GM19455 (cell line): ENCODE results near the gene SCAMP5.
A peak's percentile ranks its signal among the peaks of the same experiment; 100 is the strongest.

Source experiments
- ATAC-seq: cut with Tn5 transposase; IDR thresholded peaks from one replicate; pipeline ENCODE4 v1.9.1; 2021; ENCODE audit not compliant: unreplicated experiment

SCAMP5 gene

DNA sequence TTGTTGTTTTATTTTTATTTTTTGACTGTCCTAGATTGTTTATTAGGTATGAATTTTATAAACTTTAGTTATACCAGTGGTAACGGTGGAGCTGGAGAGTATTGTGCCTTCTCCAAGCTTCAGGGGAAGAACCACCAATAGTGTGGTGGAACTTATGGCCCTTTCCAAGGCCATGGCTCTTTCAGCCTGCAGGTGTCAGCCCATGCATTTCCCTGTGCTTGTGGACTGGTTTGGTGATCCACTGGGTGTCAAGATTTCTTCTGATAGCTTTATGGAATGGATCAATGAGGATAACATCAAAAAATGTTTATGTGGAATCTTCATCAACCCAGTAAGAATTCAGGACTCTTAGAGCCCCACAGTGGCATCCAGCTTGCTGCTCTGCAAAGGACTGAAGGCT lies 19.2 kb upstream of the SCAMP5 start:
- ATAC-seq, result no peak

DNA sequence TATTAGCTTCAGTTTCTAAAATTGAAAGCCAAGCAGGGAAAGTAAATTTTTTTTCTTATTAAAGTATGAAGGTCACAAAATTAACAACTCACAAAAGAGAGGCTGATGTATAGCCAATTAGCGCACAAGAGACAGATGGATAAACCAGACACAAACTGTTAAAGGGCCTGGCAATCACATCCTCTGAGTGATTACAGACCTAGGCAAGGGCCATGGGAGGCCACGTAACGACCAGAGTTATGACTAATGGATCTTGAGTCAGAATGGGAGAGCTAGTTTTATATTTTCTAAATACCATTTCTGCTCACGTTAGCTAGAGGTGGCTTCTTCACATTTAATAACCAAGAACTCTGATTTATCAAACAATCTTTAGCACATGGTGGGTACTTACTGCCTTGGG lies 17.8 kb upstream of the SCAMP5 start:
- ATAC-seq, result no peak

DNA sequence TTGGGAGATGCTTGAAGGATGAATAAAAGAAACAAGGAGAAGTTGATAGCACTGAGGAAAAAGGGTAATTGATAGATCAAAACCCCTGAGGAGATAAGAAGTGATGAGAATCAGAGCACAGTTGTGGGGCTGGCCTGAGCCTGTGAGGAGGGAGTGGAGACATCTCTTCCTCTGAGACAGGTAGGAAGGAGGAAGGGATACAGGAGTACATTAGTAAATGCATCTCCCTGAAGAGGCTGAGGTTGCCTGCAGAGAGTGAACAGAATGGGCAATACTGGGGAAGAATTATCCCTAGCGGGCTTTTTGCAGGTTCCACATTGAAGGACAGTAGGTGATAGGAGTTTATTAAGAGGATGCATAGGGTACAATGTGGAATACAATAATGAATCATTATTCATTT lies 17.3 kb upstream of the SCAMP5 start:
- ATAC-seq, result no peak

DNA sequence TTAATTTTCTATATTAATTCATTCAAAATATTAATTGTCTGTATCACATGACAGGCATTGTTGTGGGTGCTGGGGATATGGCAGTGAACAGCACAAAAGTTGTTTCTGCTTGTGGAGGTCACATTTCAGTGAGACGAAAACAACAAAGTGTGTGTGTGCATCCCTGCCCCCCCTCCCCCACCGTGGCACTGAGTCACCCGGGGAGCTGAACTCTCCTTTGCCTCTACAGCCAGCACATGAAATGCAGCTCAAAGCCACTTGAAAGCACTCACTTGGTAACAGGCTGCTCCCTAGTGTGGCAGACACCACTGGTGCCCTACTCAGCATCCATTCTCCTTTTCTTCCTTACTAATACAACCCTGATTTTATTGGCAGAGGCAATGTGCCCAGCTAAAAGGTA lies 16.9 kb upstream of the SCAMP5 start:
- no peak for ATAC-seq

DNA sequence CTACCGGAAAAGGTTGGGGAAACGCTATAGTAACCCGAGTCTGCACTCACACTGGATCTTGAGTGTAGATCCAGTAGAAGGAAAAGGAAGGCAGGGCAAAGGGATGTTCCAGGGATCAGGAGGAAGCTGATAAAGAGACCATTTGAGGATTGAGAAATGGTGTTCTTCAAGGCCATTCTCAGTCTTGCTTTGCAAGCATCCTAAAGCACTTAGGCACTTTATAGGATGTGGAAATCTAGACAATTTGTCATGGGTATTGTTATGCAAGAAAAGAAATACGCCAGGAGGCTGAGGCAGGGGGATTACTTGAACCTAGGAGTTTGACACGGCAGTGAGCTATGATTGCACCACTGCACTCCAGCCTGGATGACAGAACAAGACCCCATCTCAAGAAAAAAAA lies 13.2 kb upstream of the SCAMP5 start:
- no peak for ATAC-seq

DNA sequence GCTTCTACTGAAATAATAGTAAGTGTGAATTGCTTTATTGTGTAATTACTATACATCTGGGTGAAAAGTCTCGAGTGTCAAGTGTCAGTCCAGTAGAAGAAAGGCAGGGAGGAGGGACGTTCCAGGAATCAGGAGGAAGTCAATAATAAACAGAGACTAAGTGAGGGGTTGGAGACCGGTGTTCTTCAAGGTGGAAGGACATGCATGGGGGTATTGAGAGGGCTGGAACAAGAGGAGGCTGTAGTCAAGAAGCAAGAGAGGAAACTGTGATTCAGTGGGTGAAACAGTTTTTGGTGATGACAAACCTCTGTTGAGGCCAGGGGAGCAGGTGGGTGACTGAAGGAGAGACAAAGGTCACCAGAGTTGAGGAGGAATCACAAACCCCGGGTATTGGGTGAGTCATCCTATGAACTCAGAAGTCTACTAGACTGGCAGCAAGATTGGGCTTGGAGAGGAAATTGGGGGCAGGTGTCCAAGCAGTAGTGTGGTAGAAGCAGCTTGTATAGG lies 11.6 kb upstream of the SCAMP5 start:
- no peak for ATAC-seq

DNA sequence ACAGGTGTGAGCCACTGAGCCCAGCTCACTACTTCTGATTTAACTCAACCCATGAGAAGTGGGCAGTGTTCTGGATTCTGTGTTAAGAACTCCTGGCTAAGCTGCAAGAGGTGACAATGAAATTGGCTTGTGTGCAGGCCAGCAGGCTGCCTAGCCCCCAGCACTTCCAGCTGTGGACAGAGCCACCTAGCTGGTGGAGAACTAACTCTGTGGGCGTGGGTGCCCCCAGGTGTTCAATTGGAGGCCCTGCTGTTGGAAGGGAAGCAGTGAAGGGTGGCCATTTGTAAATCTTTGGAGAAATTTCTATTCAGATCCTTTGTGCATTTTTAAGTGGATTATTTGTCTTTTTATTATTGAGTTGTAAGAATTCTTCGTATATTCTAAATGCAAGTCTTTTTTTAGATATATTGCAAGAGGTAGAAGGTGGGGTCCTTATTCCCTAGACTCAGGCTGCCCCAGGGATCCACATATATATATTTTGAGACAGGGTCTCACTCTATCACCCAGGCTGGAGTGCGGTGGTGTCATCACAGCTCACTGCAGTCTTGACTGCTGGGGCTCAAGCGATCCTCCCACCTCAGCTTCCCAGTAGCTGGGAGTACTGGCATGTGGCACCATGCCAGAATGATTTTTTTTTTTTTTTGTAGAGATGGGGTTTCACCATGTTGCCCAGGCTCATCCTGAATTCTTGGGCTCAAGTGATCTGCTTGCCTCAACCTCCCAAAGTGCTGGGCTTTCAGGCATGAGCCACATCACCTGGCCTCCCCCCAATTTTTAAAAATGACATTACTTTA lies 7.2 kb upstream of the SCAMP5 start:
- ATAC-seq, result no peak

DNA sequence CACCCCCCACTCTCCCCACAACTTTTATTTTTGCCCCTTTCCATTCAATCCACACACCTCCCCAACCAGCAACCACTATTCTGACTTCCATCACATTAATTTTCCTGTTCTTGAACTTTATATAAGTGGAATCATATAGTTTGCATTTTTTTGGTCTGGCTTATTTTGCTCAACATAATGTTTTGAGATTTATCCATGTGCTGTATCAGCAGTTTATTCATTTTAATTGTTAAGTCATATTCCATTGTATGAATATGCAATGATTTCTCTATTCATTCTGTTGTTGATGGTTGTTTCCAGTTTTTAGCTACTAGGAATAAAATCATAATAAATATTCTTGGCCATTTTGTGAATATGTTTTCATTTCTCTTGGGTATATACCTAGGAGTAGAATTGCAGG lies 5.8 kb upstream of the SCAMP5 start:
- no peak for ATAC-seq

DNA sequence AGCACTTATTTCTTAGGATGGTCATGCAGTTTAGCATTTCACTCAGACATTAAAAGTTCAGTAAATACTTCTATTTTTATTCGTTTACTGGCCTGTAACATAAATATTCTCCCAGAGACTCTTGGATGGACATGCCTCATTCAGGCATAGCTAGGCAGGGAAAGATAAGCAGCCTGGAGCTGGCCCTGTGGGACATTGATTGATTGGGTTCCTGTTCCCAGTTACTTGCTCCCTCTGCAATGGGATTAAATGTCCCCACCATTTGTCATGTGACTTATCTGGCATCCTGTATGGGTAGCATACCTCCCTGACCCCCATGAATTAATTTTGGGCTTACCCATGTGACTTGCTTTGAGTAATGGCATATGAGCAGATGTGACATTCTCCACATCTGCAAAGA lies 2.7 kb upstream of the SCAMP5 start:
- no peak for ATAC-seq

DNA sequence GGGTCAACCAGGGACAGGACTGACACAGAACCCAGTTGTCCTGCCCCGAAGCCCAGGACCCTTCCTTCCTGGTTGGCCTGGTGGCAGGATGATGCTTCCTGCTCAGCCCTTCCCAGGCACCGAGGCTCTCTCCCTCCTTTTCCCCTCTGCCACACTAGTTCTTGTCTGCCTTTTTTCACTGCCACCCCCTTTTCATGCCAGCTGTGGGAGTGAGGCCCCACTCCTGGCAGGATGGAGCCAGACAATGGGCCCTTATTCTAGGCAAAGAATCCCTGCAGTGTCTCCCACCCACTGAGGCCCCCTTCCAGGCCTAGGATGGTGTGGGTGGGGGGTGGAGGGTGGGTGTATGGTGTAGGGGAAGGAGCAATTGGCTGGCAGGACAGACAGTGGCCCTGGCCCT lies 1.1 kb upstream of the SCAMP5 start:
- no peak for ATAC-seq

DNA sequence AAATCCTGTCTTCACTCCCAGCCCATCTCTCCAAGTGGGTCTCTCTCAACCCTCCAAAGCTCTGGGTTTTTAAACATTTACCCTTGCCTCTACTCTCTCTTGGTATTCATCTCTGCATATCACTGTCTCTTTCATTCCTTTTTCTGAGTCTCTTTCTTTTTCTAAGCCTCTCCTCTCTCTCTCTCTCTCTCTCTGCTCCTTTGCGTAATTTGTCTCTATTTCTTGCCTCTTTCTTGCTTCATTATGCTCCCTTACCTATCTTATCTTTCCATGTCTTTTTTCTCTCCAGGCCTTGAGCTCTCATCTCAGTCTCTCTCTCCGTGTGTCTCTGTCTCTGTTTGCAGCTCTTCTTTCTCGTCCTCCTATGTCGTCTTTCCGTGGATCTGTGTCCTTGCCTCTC lies 678 bp upstream of the SCAMP5 start:
- no peak for ATAC-seq

DNA sequence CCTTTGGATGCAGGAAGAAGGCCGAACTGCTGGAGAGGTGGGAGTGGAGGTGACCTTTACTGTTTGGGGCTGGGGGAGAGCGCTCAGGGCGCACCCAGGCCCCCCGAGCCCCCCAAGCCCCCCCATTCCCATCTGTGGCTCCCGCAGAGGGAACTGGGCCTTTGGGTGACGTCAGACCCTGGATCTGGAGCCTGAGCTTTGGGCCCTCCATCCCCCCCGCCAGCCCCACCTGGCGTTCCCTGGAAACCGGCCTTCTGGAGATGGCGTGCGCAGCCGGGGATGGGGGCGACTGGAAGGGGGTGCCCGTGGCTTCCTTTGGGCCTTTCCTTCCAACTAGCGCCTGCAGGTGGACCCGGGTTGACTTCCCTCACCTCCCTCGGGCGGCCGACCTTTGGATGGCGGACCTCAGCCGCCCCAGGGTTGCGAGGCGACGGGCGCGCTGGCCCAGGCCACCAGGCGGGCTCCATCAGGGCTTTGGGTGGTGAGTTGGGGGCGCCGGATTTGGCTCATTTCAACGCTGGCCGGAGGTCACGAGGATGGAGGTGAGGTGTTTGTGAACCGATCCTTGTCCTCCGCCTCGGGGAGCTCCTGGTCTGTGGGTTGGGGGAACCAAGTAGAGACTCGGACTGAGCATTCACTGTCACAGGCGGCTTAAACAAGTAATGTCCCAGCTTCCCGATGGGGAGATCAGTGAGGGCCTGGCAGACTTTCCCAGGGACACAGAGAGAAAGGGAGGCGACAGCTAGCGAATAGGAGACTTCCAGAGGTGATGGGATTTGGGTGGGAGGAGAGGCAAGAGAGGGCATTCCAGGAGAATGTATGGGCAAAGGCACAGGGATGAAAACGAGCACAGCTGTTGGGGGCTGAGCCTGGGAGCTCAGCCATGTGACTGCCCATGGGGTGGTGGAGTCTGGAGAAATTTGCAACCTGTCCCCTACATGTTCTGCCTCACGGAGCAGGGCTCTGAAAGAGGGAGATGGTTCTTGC lies 709 bp downstream of the SCAMP5 start:
- ATAC-seq, result no peak

DNA sequence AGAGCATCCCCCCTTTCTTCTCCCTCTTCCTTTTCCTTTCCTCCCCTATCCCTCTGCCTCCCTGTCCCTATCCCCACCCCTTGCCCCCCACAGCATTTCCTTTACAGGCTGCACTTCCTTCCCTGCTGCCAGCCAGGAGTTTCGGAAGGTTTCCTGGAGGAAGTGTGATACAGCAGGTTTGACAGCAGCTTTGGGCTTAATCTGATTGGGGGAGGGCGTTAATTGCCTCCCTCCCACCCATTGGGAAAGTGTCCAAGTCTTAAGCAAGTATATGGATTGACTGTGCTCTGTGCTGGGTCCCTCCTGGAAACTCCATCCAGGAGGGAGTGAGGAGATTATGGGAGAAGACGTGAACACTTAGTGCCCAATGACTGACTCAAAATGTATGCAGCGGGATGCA lies 1.8 kb downstream of the SCAMP5 start:
- no peak for ATAC-seq

DNA sequence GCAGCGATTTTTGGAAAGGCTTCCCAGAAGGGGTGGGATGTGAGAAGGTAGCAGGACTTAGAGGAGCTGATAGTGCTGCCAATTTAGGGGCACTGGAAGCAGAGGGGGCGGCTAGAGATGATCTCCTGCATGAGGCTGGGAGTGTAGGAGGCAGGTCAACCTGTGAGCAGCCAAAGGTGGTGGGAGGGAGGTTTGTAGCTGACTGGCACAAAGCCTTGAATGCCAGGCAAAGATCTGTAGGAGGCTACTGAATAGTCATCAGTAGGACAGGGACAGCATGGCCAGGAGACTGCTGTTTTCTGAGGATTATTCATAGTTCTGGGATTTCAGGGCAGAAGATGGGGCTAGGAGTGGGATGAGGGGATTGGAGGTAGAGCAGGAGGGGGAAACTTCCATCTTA lies 2.2 kb downstream of the SCAMP5 start:
- no peak for ATAC-seq

DNA sequence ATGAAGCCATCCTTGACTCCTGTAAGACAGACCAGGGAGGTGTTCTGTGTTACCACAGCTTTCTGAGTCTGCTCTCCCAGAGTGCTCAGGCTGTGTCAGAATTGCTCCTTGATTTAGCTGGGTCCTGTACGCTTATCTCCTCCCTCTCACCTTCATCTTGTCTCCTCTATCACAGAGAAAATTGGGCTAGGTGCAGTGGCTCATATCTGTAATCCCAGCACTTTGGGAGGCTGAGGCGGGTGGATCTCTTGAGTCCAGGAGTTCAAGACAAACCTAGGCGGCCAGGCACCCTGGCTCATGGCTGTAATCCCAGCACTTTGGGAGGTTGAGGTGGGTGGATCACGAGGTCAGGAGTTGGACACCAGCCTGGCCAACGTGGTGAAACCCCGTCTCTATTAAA lies 5.9 kb downstream of the SCAMP5 start:
- ATAC-seq, result no peak

DNA sequence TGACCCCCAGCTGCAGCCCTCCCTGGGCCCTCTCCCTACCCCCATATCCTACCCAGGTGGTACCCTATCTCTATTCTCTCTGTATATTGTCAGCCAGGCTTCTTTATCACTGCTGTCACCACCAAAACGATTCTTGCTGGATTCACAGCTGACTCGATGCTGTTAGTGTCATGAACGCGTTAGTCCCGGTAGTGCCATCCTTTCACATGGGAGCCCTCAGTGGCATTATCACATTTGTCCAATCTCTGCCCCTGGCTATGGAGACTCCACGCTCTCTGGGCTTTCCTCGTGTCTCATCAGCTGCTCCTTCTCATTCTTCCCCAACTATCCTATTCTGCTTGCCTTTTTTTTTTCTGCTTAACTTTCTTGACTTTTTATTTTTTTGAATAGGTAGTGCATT lies 7.0 kb downstream of the SCAMP5 start:
- no peak for ATAC-seq

DNA sequence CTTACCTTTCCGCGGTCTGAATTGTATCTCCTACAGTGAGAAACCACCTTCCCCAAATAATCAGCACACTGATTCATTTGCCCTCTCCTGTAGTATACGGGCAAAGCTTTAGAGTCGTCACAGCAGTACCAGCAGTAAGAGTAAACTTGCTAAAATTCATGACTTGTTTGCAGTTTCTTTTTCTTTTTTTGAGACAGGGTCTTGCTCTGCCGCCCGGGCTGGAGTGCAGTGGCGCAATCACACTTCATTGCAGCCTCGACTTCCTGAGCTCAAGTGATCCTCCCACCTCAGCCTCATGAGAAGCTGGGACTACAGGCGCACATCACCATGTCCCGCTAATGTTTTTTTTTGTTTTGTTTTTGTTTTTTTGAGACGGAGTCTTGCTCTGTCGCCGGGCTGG lies 11.9 kb downstream of the SCAMP5 start:
- ATAC-seq, result no peak

DNA sequence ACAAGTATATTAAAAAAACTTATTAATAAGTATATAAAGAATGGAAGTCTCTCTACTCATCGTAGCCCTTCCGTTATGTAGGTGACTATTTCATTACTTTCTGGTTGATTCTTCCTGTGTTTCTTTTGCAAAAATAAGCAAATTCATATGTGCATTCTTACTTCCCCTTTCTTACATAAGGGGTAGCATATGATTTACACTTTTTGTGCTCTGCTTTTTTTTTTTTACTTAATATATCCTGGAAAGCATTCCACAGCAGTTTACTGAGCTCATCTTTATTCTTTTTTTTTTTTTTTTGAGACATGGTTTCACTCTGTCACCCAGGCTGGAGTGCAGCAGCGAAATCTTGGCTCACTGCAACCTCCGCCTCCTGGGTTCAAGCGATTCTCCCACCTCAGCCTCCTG lies 12.9 kb downstream of the SCAMP5 start:
- ATAC-seq, result no peak

DNA sequence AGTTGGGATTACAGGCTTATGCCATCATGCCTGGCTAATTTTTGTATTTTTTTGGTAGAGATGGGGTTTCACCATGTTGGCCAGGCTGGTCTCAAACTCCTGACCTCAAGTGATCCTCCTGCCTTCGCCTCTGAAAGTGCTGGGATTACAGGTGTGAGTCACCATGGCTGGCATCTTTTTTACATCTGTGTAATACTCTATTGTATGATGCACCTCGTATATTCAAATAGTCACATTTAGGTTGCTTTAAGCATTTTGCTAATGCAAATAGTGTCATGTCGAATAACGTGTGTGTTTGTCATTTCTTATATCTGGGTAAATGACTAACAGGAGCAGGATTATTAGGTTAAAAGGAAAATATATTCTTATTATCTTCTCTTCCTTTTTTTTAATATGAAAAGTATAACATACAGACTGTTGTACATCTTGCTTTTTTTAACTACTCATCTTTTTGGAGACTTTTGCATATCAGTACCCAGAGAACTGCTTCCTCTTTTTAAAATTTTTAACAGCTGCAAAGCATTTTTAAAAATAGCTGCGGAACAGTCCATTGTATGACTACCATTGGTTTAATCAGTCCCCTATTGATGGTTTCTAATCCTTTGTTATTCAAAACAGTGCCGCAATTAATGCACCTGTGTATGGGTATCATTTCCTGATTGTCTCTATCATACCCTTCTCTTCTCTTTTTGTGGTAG lies 13.4 kb downstream of the SCAMP5 start:
- ATAC-seq, result peak; percentile 64

DNA sequence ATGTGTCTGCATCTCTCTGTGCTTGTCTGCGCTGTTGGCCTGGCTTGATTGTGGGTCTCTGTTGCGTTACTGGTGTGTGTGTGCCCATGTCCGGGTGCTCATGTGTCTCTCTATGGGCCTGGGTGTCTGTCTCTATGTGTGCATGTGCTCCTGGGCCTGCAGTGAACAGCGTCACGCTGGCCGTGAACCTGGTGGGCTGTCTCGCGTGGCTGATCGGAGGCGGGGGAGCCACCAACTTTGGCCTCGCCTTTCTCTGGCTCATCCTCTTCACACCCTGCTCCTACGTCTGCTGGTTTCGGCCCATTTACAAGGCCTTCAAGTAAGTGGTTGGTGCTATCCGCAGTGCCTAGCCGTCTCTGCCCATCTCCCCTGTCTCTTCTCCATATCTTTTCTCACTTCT lies 21.1 kb downstream of the SCAMP5 start:
- ATAC-seq, result no peak

DNA sequence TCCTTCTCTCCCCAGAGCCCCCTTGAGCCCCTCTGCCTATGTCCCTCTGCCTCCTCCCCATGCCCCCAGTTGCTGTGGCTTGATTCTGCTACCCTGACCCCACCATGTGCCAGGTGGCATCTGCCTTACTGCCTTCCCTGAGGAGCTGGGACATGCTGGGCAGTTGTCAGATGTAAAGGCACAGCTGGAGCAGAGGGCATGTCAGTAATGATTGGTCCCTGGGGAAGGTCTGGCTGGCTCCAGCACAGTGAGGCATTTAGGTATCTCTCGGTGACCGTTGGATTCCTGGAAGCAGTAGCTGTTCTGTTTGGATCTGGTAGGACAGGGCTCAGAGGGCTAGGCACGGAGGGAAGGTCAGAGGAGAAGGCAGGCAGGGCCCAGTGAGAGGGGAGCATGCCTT lies 24.6 kb downstream of the SCAMP5 start:
- no peak for ATAC-seq
